Measurements from ENCODE around the gene EFCC1. TPM values are rescaled to one million over a fixed set of nuclear protein-coding genes. Genes with fewer than 3 reads are reported as not detected.

The EFCC1 gene
- total and polyA plus RNA-seq, 5 donors from 2014 or later = 0.15 TPM; not detected in 4

DNA sequence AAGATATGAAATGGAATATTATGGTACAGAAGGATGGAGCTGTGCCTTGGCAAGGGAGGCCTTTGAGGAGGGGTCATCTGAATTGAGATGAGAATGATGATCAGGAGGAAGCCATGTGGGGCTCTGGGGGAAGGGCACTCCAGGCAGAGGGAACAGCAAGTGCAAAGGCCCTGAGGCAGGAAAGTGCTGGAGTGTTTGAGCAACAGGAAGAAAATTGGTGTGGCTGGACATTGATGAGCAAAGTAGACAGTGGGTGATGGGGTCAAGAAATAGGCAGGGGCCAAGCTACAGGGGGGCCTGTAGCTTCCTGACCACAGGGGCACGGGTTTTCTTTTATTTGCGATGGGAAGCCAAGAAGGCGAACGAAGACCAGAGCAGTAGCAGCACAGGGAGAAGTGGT, 56.1 kb downstream of the EFCC1 start:
- Mint-ChIP-seq H3K4me3 (no peak overlapping the region), H3K4me1 (peaks cover 0 to 18% (median 10%) of the 10 kb centered on the region in 4 donors), H3K9me3 (peaks cover 0 to 2% (median 0%) of the 10 kb centered on the region in 7 donors), H3K27me3 (no peaks in the 10 kb centered on the region), H3K27ac (peak overlapping the region in 1 of 3 donors; percentile 48), H3K36me3 (no peaks in the 10 kb centered on the region)
- no peaks in the 10 kb centered on the region for H3K9me3 ChIP-seq (ENCODE audit: control insufficient read depth in 2 of 2, low read length in 2 of 2)
- H3K4me3 ChIP-seq (ENCODE audit: low read depth, low read length) = no peak overlapping the region
- DNase-seq (no peak), ATAC-seq (ENCODE audit: low read depth in 2 of 2) (no peak)
- no peaks in the 10 kb centered on the region for H3K27me3 ChIP-seq (ENCODE audit: control insufficient read depth, insufficient read depth, low read length)
- no peaks in the 10 kb centered on the region for H3K36me3 ChIP-seq (ENCODE audit: control insufficient read depth, insufficient read depth, low read length)
- H3K27ac ChIP-seq (ENCODE audit: insufficient read depth, low read length, poor library complexity, severe bottlenecking) = no peak overlapping the region
- peaks cover 7% of the 10 kb centered on the region for H3K4me1 ChIP-seq (ENCODE audit: control insufficient read depth, insufficient read depth, low read length, poor library complexity, severe bottlenecking)

DNA sequence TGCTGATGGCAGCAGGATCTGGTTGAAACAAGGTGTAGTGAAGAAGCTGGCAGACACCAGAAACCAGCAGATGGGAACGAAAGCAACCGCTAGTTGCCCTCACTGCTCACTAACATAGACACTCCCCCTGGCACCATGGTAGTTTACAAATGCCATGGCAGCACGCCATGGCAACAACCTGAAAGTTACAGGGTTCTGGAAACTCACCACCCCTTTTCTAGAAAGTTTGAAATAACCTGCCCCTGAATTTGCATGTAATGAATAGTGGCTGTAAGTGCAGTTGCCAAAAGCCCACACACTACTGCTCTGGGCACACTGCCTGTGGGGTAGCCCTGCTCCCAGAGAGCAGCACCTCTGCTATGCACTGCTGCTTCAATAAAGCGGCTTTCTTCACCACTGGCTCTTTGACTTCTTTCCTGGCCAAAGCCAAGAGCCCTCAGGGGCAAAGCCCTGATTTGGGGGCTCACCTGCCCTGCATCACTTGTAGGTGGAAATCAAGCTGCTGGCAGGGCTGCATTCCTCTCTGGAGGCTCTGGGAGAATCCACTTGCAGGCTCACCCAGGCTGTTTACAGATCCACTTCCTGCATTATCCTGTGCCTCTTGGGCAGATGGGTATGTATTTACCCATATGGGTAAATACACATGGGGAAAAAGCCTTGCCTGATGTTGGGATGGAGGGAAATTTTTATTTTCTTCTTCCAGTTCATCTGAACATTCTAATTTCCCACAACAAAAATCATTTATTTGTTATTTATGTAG, 57.5 kb downstream of the EFCC1 start:
- ATAC-seq (ENCODE audit: low read depth in 2 of 2) = peak; percentile 63 to 70
- no peaks in the 10 kb centered on the region for H3K36me3 ChIP-seq (ENCODE audit: control insufficient read depth, insufficient read depth, low read length)

DNA sequence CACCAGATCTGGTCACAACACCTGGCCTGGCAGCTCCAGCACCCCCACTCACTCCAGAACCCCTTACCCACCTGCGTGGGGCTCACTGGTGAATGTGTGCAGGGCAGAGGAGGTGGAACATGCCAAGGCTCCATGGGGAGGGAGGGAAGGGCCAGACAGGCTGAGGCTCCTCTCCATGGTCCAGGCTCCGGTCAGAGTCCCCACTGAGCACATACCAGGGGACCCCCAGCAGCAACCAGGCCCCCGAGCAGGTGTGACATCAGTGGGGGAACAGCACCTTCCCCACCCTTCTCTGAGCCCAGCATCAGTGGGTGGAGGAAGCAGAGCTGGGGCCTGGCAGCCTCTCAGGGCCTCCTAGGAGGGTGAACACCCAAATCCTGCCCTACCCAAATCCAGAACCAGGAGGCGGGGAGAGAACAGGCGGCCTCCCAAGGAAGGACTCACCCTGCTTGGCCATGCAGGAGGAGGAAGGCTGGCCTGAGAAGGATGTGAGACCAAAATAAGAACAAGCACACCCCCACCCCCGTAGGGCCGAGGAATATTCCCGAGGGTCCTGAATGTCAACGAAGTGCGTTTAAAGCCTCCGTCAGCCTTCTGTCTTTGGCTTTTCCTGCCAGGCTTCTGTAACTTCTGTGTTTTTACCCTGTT, 58.3 kb downstream of the EFCC1 start:
- no peak overlapping the region for H3K4me3 ChIP-seq (ENCODE audit: low read depth, low read length)
- no peaks in the 10 kb centered on the region for H3K36me3 ChIP-seq (ENCODE audit: control insufficient read depth, insufficient read depth, low read length)
- no peaks in the 10 kb centered on the region for H3K27me3 ChIP-seq (ENCODE audit: control insufficient read depth, insufficient read depth, low read length)
- H3K9me3 ChIP-seq (ENCODE audit: control insufficient read depth in 2 of 2, low read length in 2 of 2) = no peaks in the 10 kb centered on the region
- H3K36me3 Mint-ChIP-seq = no peaks in the 10 kb centered on the region
- no peaks in the 10 kb centered on the region for H3K9me3 Mint-ChIP-seq
- DNase-seq (no peak), ATAC-seq (ENCODE audit: low read depth in 2 of 2) (no peak)
- H3K27me3 Mint-ChIP-seq = no peaks in the 10 kb centered on the region
- H3K27ac ChIP-seq (ENCODE audit: insufficient read depth, low read length, poor library complexity, severe bottlenecking) = no peak overlapping the region
- H3K27ac Mint-ChIP-seq = no peak overlapping the region
- no peak overlapping the region for H3K4me3 Mint-ChIP-seq
- H3K4me1 ChIP-seq (ENCODE audit: control insufficient read depth, insufficient read depth, low read length, poor library complexity, severe bottlenecking) = no peaks in the 10 kb centered on the region
- H3K4me1 Mint-ChIP-seq = peaks cover 0 to 11% (median 4%) of the 10 kb centered on the region in 4 donors

More for the DNA sequence above, 57.5 kb downstream of the EFCC1 start:
- Mint-ChIP-seq H3K9me3 (no peaks in the 10 kb centered on the region), H3K4me3 (no peak overlapping the region), H3K4me1 (peaks cover 0 to 13% (median 6%) of the 10 kb centered on the region in 4 donors), H3K27ac (no peak overlapping the region), H3K36me3 (no peaks in the 10 kb centered on the region), H3K27me3 (no peaks in the 10 kb centered on the region)
- peak in 2 of 3 donors; percentile 29 to 76 for DNase-seq
- Histone ChIP-seq H3K4me3 (ENCODE audit: low read depth, low read length) (no peak overlapping the region), H3K9me3 (ENCODE audit: control insufficient read depth in 2 of 2, low read length in 2 of 2) (no peaks in the 10 kb centered on the region), H3K27ac (ENCODE audit: insufficient read depth, low read length, poor library complexity, severe bottlenecking) (no peak overlapping the region), H3K4me1 (ENCODE audit: control insufficient read depth, insufficient read depth, low read length, poor library complexity, severe bottlenecking) (peaks cover 1% of the 10 kb centered on the region), H3K27me3 (ENCODE audit: control insufficient read depth, insufficient read depth, low read length) (no peaks in the 10 kb centered on the region)

DNA sequence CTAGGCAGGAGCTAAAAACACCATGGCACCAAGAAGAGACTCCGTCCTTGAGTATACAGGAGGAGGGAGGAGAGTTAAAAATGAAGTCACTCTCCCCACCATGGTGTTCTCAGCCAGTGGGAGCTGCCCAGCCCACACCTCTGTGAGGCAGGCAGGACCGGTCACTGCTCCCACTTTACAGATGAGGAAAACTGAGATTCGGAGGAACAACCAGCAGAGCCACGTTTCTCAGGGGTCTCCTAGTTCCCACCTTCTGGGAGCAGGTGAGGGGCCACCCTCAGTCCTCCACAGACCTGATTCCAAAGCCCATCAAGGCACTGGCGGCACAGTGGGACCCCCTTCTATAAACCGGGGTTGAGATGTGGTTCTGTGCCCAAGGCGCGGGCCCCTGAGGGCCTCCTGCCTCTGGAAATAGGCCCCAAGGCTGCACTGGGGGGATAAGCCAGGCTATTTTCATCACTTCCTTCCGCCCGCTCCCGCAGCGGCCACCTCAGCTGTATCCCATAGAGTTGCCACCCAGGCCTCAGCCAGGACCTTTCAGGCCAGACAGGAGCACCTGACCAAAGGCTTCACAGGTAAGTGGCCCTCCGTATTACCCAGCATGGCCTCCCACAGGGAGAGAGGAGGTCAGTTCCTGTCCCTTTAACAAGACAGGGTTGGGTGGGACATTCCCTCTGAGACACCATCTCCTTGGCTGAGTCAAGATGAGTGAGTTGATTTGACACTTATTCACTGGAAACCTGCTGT, 59.3 kb downstream of the EFCC1 start, which contains the start of gene GP9:
Gene GP9, plus strand, starts transcription at position 504 of the 747 bp plus-strand sequence. CDS start 961 bp downstream, outside the sequence.
- H3K27ac ChIP-seq (ENCODE audit: insufficient read depth, low read length, poor library complexity, severe bottlenecking) = no peak within 1 kb of the TSS
- no peaks in the 10 kb centered on the region for H3K9me3 Mint-ChIP-seq
- no peak for ATAC-seq (ENCODE audit: low read depth in 2 of 2)

DNA sequence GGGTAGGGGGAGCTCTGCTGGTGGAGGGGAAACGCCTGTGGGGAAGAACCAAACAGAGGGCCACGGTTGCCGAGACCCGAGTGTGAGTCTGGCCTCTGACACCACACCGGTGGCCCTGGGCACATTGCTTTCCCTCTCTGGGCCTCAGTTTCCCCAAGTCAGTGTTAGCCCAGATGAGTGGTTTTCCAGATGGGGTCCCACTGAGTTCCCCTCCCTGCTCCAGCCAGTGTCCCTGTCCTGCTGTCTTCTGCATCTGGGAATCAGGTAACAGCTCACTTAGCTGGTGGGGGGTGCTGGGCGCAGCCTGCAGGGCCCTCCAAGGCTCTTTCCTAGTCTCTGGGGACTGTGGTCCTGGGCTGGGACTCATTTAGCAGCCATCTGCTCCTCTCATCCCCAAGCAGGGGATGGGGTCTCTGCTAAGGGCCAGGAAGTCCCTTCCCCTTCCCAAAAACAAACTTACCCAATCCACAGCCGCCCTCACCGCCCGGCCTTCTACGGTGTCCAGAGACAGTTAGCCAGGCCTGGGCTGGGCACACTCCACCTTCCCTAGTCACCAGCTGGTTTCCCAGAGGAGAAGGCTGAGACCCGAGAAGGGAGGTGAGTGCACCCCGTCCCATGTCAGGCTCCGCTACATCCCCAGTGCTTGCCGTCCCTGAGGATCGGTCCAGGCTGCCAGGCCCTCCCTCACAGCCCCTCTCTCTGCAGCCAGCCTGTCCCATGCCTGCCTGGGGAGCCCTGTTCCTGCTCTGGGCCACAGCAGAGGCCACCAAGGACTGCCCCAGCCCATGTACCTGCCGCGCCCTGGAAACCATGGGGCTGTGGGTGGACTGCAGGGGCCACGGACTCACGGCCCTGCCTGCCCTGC, 60.2 kb downstream of the EFCC1 start:
- Histone ChIP-seq H3K27ac (ENCODE audit: insufficient read depth, low read length, poor library complexity, severe bottlenecking) (no peak overlapping the region), H3K4me1 (ENCODE audit: control insufficient read depth, insufficient read depth, low read length, poor library complexity, severe bottlenecking) (no peaks in the 10 kb centered on the region), H3K36me3 (ENCODE audit: control insufficient read depth, insufficient read depth, low read length) (no peaks in the 10 kb centered on the region), H3K4me3 (ENCODE audit: low read depth, low read length) (no peak overlapping the region), H3K27me3 (ENCODE audit: control insufficient read depth, insufficient read depth, low read length) (no peaks in the 10 kb centered on the region), H3K9me3 (ENCODE audit: control insufficient read depth in 2 of 2, low read length in 2 of 2) (no peaks in the 10 kb centered on the region)
- no peak overlapping the region for H3K4me3 Mint-ChIP-seq
- no peaks in the 10 kb centered on the region for H3K9me3 Mint-ChIP-seq
- peaks cover 4% of the 10 kb centered on the region for H3K36me3 Mint-ChIP-seq
- no peak for DNase-seq
- ATAC-seq (ENCODE audit: low read depth in 2 of 2) = no peak
- H3K4me1 Mint-ChIP-seq = peaks cover 0 to 11% (median 4%) of the 10 kb centered on the region in 4 donors
- H3K27me3 Mint-ChIP-seq = no peaks in the 10 kb centered on the region
- no peak overlapping the region for H3K27ac Mint-ChIP-seq

More for the DNA sequence above, 59.3 kb downstream of the EFCC1 start, which contains the start of gene GP9:
- Mint-ChIP-seq H3K27me3 (no peaks in the 10 kb centered on the region), H3K4me3 (no peak within 1 kb of the TSS), H3K4me1 (peaks cover 0 to 11% (median 4%) of the 10 kb centered on the region in 4 donors), H3K27ac (no peak within 1 kb of the TSS), H3K36me3 (peaks cover under 1% of the 10 kb centered on the region)
- Histone ChIP-seq H3K36me3 (ENCODE audit: control insufficient read depth, insufficient read depth, low read length) (no peaks in the 10 kb centered on the region), H3K4me1 (ENCODE audit: control insufficient read depth, insufficient read depth, low read length, poor library complexity, severe bottlenecking) (no peaks in the 10 kb centered on the region), H3K4me3 (ENCODE audit: low read depth, low read length) (no peak within 1 kb of the TSS), H3K27me3 (ENCODE audit: control insufficient read depth, insufficient read depth, low read length) (no peaks in the 10 kb centered on the region), H3K9me3 (ENCODE audit: control insufficient read depth in 2 of 2, low read length in 2 of 2) (no peaks in the 10 kb centered on the region)
- DNase-seq = no peak

DNA sequence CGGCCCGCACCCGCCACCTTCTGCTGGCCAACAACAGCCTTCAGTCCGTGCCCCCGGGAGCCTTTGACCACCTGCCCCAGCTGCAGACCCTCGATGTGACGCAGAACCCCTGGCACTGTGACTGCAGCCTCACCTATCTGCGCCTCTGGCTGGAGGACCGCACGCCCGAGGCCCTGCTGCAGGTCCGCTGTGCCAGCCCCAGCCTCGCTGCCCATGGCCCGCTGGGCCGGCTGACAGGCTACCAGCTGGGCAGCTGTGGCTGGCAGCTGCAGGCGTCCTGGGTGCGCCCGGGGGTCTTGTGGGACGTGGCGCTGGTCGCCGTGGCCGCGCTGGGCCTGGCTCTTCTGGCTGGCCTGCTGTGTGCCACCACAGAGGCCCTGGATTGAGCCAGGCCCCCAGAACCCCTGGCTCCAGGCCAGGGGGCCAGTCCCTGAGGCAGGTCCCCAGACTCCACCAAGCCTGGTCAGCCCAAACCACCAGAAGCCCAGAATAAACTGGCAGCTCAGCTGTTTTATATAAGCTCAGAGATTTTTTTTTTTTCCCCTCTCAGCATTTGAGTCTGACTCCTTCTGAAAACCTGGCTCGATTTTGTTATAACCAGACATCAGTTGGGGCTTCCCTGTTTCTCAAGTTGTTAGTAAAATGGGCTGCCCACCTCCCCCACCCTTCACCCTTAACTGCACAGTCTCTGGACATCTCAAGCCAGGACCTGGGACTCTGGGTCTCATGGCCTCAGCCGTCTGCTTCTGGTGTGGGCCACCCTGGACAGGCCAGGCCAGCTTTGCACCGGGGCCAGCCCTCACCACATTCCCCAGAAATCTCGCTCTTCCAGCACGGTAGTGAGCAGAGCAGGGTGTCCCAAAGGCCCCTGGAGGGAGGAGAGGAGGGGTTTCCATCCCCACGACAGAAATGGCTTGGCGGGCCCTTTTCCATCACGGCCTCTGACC, 61.1 kb downstream of the EFCC1 start:
- Mint-ChIP-seq H3K4me1 (peaks cover 0 to 7% (median 3%) of the 10 kb centered on the region in 4 donors), H3K27me3 (peaks cover under 1% of the 10 kb centered on the region), H3K36me3 (peaks cover 4% of the 10 kb centered on the region), H3K27ac (peak overlapping the region in 1 of 3 donors; percentile 67), H3K4me3 (no peak overlapping the region), H3K9me3 (no peaks in the 10 kb centered on the region)
- H3K4me1 ChIP-seq (ENCODE audit: control insufficient read depth, insufficient read depth, low read length, poor library complexity, severe bottlenecking) = no peaks in the 10 kb centered on the region
- H3K27ac ChIP-seq (ENCODE audit: insufficient read depth, low read length, poor library complexity, severe bottlenecking) = no peak overlapping the region
- H3K36me3 ChIP-seq (ENCODE audit: control insufficient read depth, insufficient read depth, low read length) = no peaks in the 10 kb centered on the region
- H3K9me3 ChIP-seq (ENCODE audit: control insufficient read depth in 2 of 2, low read length in 2 of 2) = no peaks in the 10 kb centered on the region
- H3K27me3 ChIP-seq (ENCODE audit: control insufficient read depth, insufficient read depth, low read length) = no peaks in the 10 kb centered on the region
- H3K4me3 ChIP-seq (ENCODE audit: low read depth, low read length) = no peak overlapping the region
- ATAC-seq (ENCODE audit: low read depth in 2 of 2) (no peak), DNase-seq (no peak)
